GM12891 (cell line): ENCODE results near the gene TMEM222.

ENCODE experiments used
- POLR2A ChIP-seq: IDR thresholded peaks from 2 replicates; pipeline ENCODE4 v1.6.1; 2011; ENCODE audit warnings: low read depth, low read length, control low read depth
- POLR2AphosphoS5 ChIP-seq: IDR thresholded peaks from 2 replicates; pipeline ENCODE4 v1.6.1; 2011; ENCODE audit warnings: low read depth, low read length, control low read depth

DNA sequence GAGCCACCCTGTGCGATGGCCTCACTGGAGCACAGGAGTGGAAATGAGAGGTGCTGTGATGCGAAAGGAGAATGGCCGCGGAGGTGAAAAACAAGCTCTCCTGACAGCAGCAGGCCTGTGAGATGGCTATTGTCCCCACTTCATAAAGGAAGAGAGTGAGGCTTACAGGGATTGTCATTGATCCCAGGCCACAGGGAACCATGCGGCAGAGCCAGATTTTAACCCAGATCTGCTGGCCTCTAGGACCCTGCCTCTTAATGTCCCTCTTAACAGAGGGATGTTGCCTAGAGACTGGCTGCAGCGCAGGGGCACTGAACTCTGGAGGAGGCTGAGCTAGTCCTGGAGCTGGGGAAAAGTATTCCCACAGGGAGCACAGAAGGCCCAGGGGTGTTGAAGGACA lies 16.8 kb downstream of the TMEM222 start:
- no peak for TF ChIP-seq POLR2A
- no peak for TF ChIP-seq POLR2AphosphoS5
